H54 (cell line): ENCODE data around the gene CADPS.

Source experiments
- DNase-seq: peaks from one replicate; pipeline ENCODE4 v3.0.0; 2011; ENCODE audit warnings: low spot score, mixed read lengths; ENCODE audit not compliant: insufficient read length
- FAIRE-seq: peaks from 3 replicates; lab custom pipeline; 2011; peaks lifted over from hg19 to GRCh38; lab: Jason Lieb, UNC
- POLR2A ChIP-seq: IDR thresholded peaks from 2 replicates; pipeline ENCODE4 v1.6.1; 2011; ENCODE audit warnings: low read depth, mild to moderate bottlenecking, low read length

CADPS gene

GRCh38 chr3:62375655-62376453 is 499.4 kb downstream of the CADPS start:
- TF ChIP-seq POLR2A, result no peak
- no peak for DNase-seq
- FAIRE-seq, result no peak

- DNase-seq, result no peak
- no peak for FAIRE-seq
Observed at GRCh38 chr3:62374341-62375218, 500.6 kb downstream of the CADPS start.

GRCh38 chr3:62373714-62374333 is 501.4 kb downstream of the CADPS start:
- DNase-seq (no peak), FAIRE-seq (no peak)
- no peak for TF ChIP-seq POLR2A

More at GRCh38 chr3:62374341-62375218, 500.6 kb downstream of the CADPS start:
- no peak for TF ChIP-seq POLR2A

- DNase-seq (no peak), FAIRE-seq (no peak)
- TF ChIP-seq POLR2A, result no peak
Observed at GRCh38 chr3:62373215-62373614, 502.0 kb downstream of the CADPS start, which contains the start of gene FEZF2. Gene FEZF2 (minus strand): TSS chr3:62373550. CDS start chr3:62372868, 682 bp downstream.

GRCh38 chr3:62372621-62373041 is 502.6 kb downstream of the CADPS start:
- DNase-seq, result no peak
- FAIRE-seq, result no peak
- TF ChIP-seq POLR2A, result no peak

GRCh38 chr3:62371720-62372591 is 503.3 kb downstream of the CADPS start:
- FAIRE-seq (no peak), DNase-seq (no peak)
- TF ChIP-seq POLR2A, result no peak

- FAIRE-seq, result no peak
- TF ChIP-seq POLR2A, result no peak
- no peak for DNase-seq
Observed at GRCh38 chr3:62370858-62371719, 504.1 kb downstream of the CADPS start.

- no peak for TF ChIP-seq POLR2A
- FAIRE-seq (no peak), DNase-seq (no peak)
Observed at GRCh38 chr3:62370112-62370857, 504.9 kb downstream of the CADPS start.

GRCh38 chr3:62369476-62369743 is 505.8 kb downstream of the CADPS start:
- DNase-seq (no peak), FAIRE-seq (no peak)
- TF ChIP-seq POLR2A, result no peak

GRCh38 chr3:62368705-62369475 is 506.3 kb downstream of the CADPS start:
- no peak for DNase-seq
- FAIRE-seq, result no peak
- no peak for TF ChIP-seq POLR2A

GRCh38 chr3:62368290-62368704 is 506.9 kb downstream of the CADPS start:
- FAIRE-seq (no peak), DNase-seq (no peak)
- TF ChIP-seq POLR2A, result no peak
